Mucosa of stomach (tissue), 1 donor: ENCODE results near the gene CAGE1.

ENCODE experiments used
- H3K27me3 ChIP-seq: one replicate; pipeline ENCODE4 v1.7.0; 2013; ENCODE audit warnings: mild to moderate bottlenecking, low read length; ENCODE audit not compliant: control insufficient read depth, insufficient read depth
- H3K36me3 ChIP-seq: one replicate; pipeline ENCODE4 v1.7.0; 2013; ENCODE audit warnings: low read length; ENCODE audit not compliant: control insufficient read depth, insufficient read depth
- H3K4me1 ChIP-seq: one replicate; pipeline ENCODE4 v1.7.0; 2013; ENCODE audit warnings: mild to moderate bottlenecking, low read length; ENCODE audit not compliant: control insufficient read depth, insufficient read depth
- H3K4me3 ChIP-seq: one replicate; pipeline ENCODE4 v1.7.0; 2013; ENCODE audit warnings: low read length
- H3K9ac ChIP-seq: one replicate; pipeline ENCODE4 v1.7.0; 2013; ENCODE audit warnings: mild to moderate bottlenecking, low read length, moderate library complexity
- H3K9me3 ChIP-seq: one replicate; pipeline ENCODE4 v1.7.0; 2013; ENCODE audit warnings: mild to moderate bottlenecking, low read length, moderate library complexity; ENCODE audit not compliant: control insufficient read depth
- donor health status: Pancreatic carcinoma.

The CAGE1 gene

GRCh38 chr6:7290079-7290478, 99.5 kb downstream of the CAGE1 start:
- H3K27me3 ChIP-seq = no peaks in the 10 kb centered on the region
- peaks cover 7% of the 10 kb centered on the region for H3K36me3 ChIP-seq
- H3K9me3 ChIP-seq = no peaks in the 10 kb centered on the region
- no peaks in the 10 kb centered on the region for H3K4me1 ChIP-seq
- H3K9ac ChIP-seq = no peak overlapping the region
- H3K4me3 ChIP-seq = no peak overlapping the region

GRCh38 chr6:7285416-7285815, 104.1 kb downstream of the CAGE1 start:
- Histone ChIP-seq H3K4me1 (no peaks in the 10 kb centered on the region), H3K9ac (no peak overlapping the region), H3K4me3 (no peak overlapping the region), H3K36me3 (no peaks in the 10 kb centered on the region), H3K27me3 (no peaks in the 10 kb centered on the region), H3K9me3 (no peaks in the 10 kb centered on the region)

GRCh38 chr6:7283676-7284075, 105.9 kb downstream of the CAGE1 start:
- Histone ChIP-seq H3K9ac (no peak overlapping the region), H3K27me3 (no peaks in the 10 kb centered on the region), H3K4me3 (no peak overlapping the region), H3K36me3 (no peaks in the 10 kb centered on the region), H3K4me1 (peaks cover 2% of the 10 kb centered on the region), H3K9me3 (no peaks in the 10 kb centered on the region)

GRCh38 chr6:7282097-7282906, 107.2 kb downstream of the CAGE1 start:
- no peaks in the 10 kb centered on the region for H3K9me3 ChIP-seq
- no peak overlapping the region for H3K4me3 ChIP-seq
- H3K27me3 ChIP-seq = no peaks in the 10 kb centered on the region
- H3K36me3 ChIP-seq = no peaks in the 10 kb centered on the region
- no peak overlapping the region for H3K9ac ChIP-seq
- peaks cover 6% of the 10 kb centered on the region for H3K4me1 ChIP-seq
